Measurements from ENCODE around the gene CLASP1. TPM values are rescaled to one million over a fixed set of nuclear protein-coding genes. Genes with fewer than 3 reads are reported as not detected.

CLASP1 gene
- total RNA-seq, 1 experiment from 2014 or later, result 45.9 TPM

- H3K36me3 Mint-ChIP-seq (ENCODE audit: insufficient read depth in 1 of 3, low read depth in 3 of 3), result no peaks in the 10 kb centered on the region
Measured at GRCh38 chr2:121696410-121696930, 47.2 kb upstream of the CLASP1 start.

More at GRCh38 chr2:121696410-121696930, 47.2 kb upstream of the CLASP1 start:
- no peak overlapping the region; a peak in 1 of 5 replicates for H3K4me3 Mint-ChIP-seq
- TF ChIP-seq CTCF (conservative IDR thresholded peaks at IDR 0.05), result peak; percentile 46
- H3K27ac ChIP-seq (ENCODE audit: insufficient read length, low read depth, low read length), result no peak overlapping the region
- H2BK5ac ChIP-seq (ENCODE audit: insufficient read length, low read length), result no peak overlapping the region
- no peak overlapping the region for H2BK120ac ChIP-seq (ENCODE audit: low read depth, low read length, poor library complexity, severe bottlenecking)
- H4K8ac ChIP-seq (replicated peaks; ENCODE audit: insufficient read length, low read depth, low read length), result no peak overlapping the region
- peaks cover 4% of the 10 kb centered on the region for H3K23me2 ChIP-seq (ENCODE audit: insufficient read length, low read depth, low read length, poor library complexity, severe bottlenecking)
- H2AFZ ChIP-seq (ENCODE audit: low read length), result no peak overlapping the region
- H3K27ac Mint-ChIP-seq, result peak overlapping the region in 1 of 3 experiments; percentile 72; a peak in 1 of 7 replicates
- no peak overlapping the region for H2BK20ac ChIP-seq (ENCODE audit: low read depth, low read length, poor library complexity, severe bottlenecking)
- H2BK12ac ChIP-seq (ENCODE audit: insufficient read length, low read depth, low read length), result no peak overlapping the region
- no peak overlapping the region for H3T11ph ChIP-seq (ENCODE audit: low read length)
- H3K27me3 ChIP-seq (ENCODE audit: insufficient read depth, low read length), result no peaks in the 10 kb centered on the region
- no peak overlapping the region for H4K91ac ChIP-seq (ENCODE audit: insufficient read length, low read depth, low read length)
- no peaks in the 10 kb centered on the region for H3K9me3 Mint-ChIP-seq
- H3K9me3 ChIP-seq (ENCODE audit: control insufficient read depth, low read depth, low read length), result no peaks in the 10 kb centered on the region
- DNase-seq, result no peak
- H3K27me3 Mint-ChIP-seq (ENCODE audit: low read depth), result no peaks in the 10 kb centered on the region; the same call in 1 of the 2 replicates
- H3K79me1 ChIP-seq (ENCODE audit: insufficient read depth, low read depth, low read length, poor library complexity, severe bottlenecking), result no peaks in the 10 kb centered on the region
- no peaks in the 10 kb centered on the region for H4K20me1 ChIP-seq (ENCODE audit: control insufficient read depth, insufficient read depth, insufficient read length)
- no peak overlapping the region for H3K14ac ChIP-seq (ENCODE audit: insufficient read depth, low read length)
- H3K56ac ChIP-seq (ENCODE audit: insufficient read length, low read depth, low read length), result no peak overlapping the region
- no peak overlapping the region for H3K18ac ChIP-seq (ENCODE audit: insufficient read length, low read depth, low read length)
- no peak overlapping the region for H3K4me2 ChIP-seq (ENCODE audit: insufficient read depth, insufficient read length, low read length)
- peaks cover 12 to 14% of the 10 kb centered on the region in 2 experiments for H3K4me1 Mint-ChIP-seq
- H3K4me1 ChIP-seq (ENCODE audit: insufficient read depth, low read length), result peaks cover 3% of the 10 kb centered on the region; the same call in 1 of the 2 replicates
- H3K79me2 ChIP-seq (ENCODE audit: insufficient read depth, low read length), result no peaks in the 10 kb centered on the region
- H3K9ac ChIP-seq (ENCODE audit: extremely low read depth, insufficient read length, low read length), result no peak overlapping the region
- H2AK5ac ChIP-seq (ENCODE audit: insufficient read length, low read length), result no peak overlapping the region
- H2BK15ac ChIP-seq (ENCODE audit: low read depth, low read length), result no peak overlapping the region
- H3K23ac ChIP-seq (ENCODE audit: insufficient read length, low read depth, low read length), result no peak overlapping the region
- H3K4ac ChIP-seq (ENCODE audit: low read depth, low read length), result no peak overlapping the region
- no peak overlapping the region for H4K5ac ChIP-seq (ENCODE audit: insufficient read length, low read depth, low read length)
- WGBS (ENCODE audit: extremely low coverage, insufficient read length, low lambda C conversion rate), result no CpG with 5 or more reads among the region's 7 CpGs

Data from H9 (cell line).